ENCODE results near the gene UTS2R.

- TF ChIP-seq POLR2A (IDR thresholded peaks at IDR 0.05; ENCODE audit: low read length) (no peak), GATA1 (IDR thresholded peaks at IDR 0.05; ENCODE audit: low read depth, low read length) (no peak)
These were observed 42.5 kb upstream of the UTS2R start for GRCh38 chr17:82328994-82329507.

Data from erythroblast (primary cell).